H9 (cell line): Measurements from ENCODE around the gene BBX. TPM values are rescaled to one million over a fixed set of nuclear protein-coding genes. Genes with fewer than 3 reads are reported as not detected.

Experiments used
- DNase-seq: peaks from one replicate; pipeline ENCODE4 v3.0.0-alpha.2; 2017
- H2AFZ ChIP-seq: one replicate; pipeline ENCODE4 v1.6.1; 2013; ENCODE audit warnings: mild to moderate bottlenecking, low read length, control low read depth, moderate library complexity
- H2AK5ac ChIP-seq: 2 replicates; pipeline ENCODE4 v1.6.1; 2013; ENCODE audit warnings: low read length, control low read depth, mixed read lengths; ENCODE audit not compliant: insufficient read length
- H2BK120ac ChIP-seq: one replicate; pipeline ENCODE4 v1.6.1; 2013; ENCODE audit warnings: low read depth, mild to moderate bottlenecking, low read length, control low read depth, inconsistent platforms; ENCODE audit not compliant: poor library complexity, severe bottlenecking
- H2BK12ac ChIP-seq: 2 replicates; pipeline ENCODE4 v1.6.1; 2013; ENCODE audit warnings: low read length, control low read depth, mixed read lengths, low read depth; ENCODE audit not compliant: insufficient read length
- H2BK15ac ChIP-seq: 2 replicates; pipeline ENCODE4 v1.6.1; 2013; ENCODE audit warnings: low read depth, low read length, control low read depth
- H2BK20ac ChIP-seq: one replicate; pipeline ENCODE4 v1.6.1; 2013; ENCODE audit warnings: low read depth, mild to moderate bottlenecking, low read length, control low read depth, inconsistent platforms; ENCODE audit not compliant: poor library complexity, severe bottlenecking
- H2BK5ac ChIP-seq: 2 replicates; pipeline ENCODE4 v1.6.1; 2013; ENCODE audit warnings: low read length, control low read depth, mixed read lengths; ENCODE audit not compliant: insufficient read length
- H3K14ac ChIP-seq: 2 replicates; pipeline ENCODE4 v1.6.1; 2013; ENCODE audit warnings: low read length, control low read depth; ENCODE audit not compliant: insufficient read depth
- H3K18ac ChIP-seq: 2 replicates; pipeline ENCODE4 v1.6.1; 2013; ENCODE audit warnings: low read depth, mild to moderate bottlenecking, mixed read lengths, low read length, control low read depth; ENCODE audit not compliant: insufficient read length
- H3K23ac ChIP-seq: 2 replicates; pipeline ENCODE4 v1.6.1; 2013; ENCODE audit warnings: low read length, control low read depth, mixed read lengths, low read depth; ENCODE audit not compliant: insufficient read length
- H3K23me2 ChIP-seq: 2 replicates; pipeline ENCODE4 v1.6.1; 2013; ENCODE audit warnings: low read depth, mild to moderate bottlenecking, mixed read lengths, low read length, control low read depth; ENCODE audit not compliant: insufficient read length, poor library complexity, severe bottlenecking
- H3K27ac ChIP-seq: 2 replicates; pipeline ENCODE4 v1.5.1; 2013; ENCODE audit warnings: low read length, control low read depth, mixed read lengths, low read depth; ENCODE audit not compliant: insufficient read length
- H3K27me3 ChIP-seq: 2 replicates; pipeline ENCODE4 v1.6.1; 2013; ENCODE audit warnings: low read length, control low read depth, inconsistent platforms; ENCODE audit not compliant: insufficient read depth
- H3K4ac ChIP-seq: 2 replicates; pipeline ENCODE4 v1.6.1; 2013; ENCODE audit warnings: low read depth, mild to moderate bottlenecking, control low read depth, inconsistent platforms, low read length, moderate library complexity
- H3K4me1 ChIP-seq: 2 replicates; pipeline ENCODE4 v1.6.1; 2013; ENCODE audit warnings: low read length, control low read depth, inconsistent platforms; ENCODE audit not compliant: insufficient read depth
- H3K4me2 ChIP-seq: 2 replicates; pipeline ENCODE4 v1.6.1; 2013; ENCODE audit warnings: low read length, control low read depth, mixed read lengths; ENCODE audit not compliant: insufficient read length, insufficient read depth
- H3K56ac ChIP-seq: 2 replicates; pipeline ENCODE4 v1.6.1; 2013; ENCODE audit warnings: low read depth, mild to moderate bottlenecking, mixed read lengths, low read length, control low read depth; ENCODE audit not compliant: insufficient read length
- H3K79me1 ChIP-seq: 2 replicates; pipeline ENCODE4 v1.6.1; 2013; ENCODE audit warnings: low read depth, mild to moderate bottlenecking, moderate library complexity, low read length, control low read depth, inconsistent platforms; ENCODE audit not compliant: insufficient read depth, poor library complexity, severe bottlenecking
- H3K79me2 ChIP-seq: 2 replicates; pipeline ENCODE4 v1.6.1; 2013; ENCODE audit warnings: low read length, control low read depth, inconsistent platforms; ENCODE audit not compliant: insufficient read depth
- H3K9ac ChIP-seq: 2 replicates; pipeline ENCODE4 v1.6.1; 2013; ENCODE audit warnings: low read length, control low read depth, mixed read lengths; ENCODE audit not compliant: insufficient read length; ENCODE audit errors: extremely low read depth
- H3K9me3 ChIP-seq: one replicate; pipeline ENCODE4 v1.6.1; 2013; ENCODE audit warnings: low read depth, low read length, inconsistent platforms; ENCODE audit not compliant: control insufficient read depth
- H3T11ph ChIP-seq: one replicate; pipeline ENCODE4 v1.6.1; 2013; ENCODE audit warnings: mild to moderate bottlenecking, low read length, control low read depth, inconsistent platforms
- H4K20me1 ChIP-seq: one replicate; pipeline ENCODE4 v1.6.1; 2013; ENCODE audit not compliant: control insufficient read depth, insufficient read length, insufficient read depth
- H4K5ac ChIP-seq: 2 replicates; pipeline ENCODE4 v1.6.1; 2013; ENCODE audit warnings: low read depth, mild to moderate bottlenecking, mixed read lengths, low read length, control low read depth; ENCODE audit not compliant: insufficient read length
- H4K8ac ChIP-seq: replicated peaks from 2 replicates; pipeline ENCODE4 v1.6.1; 2013; ENCODE audit warnings: low read length, control low read depth, mixed read lengths, low read depth; ENCODE audit not compliant: insufficient read length
- H4K91ac ChIP-seq: 2 replicates; pipeline ENCODE4 v1.6.1; 2013; ENCODE audit warnings: low read depth, mild to moderate bottlenecking, moderate library complexity, mixed read lengths, low read length, control low read depth; ENCODE audit not compliant: insufficient read length
- H3K27ac Mint-ChIP-seq, 3 experiments: 2 replicates in 2 of 3; 3 replicates in 1 of 3; pipeline ENCODE4 v1.8.0; 2020 to 2021; ENCODE audit warnings: mixed read lengths in 3 of 3, mild to moderate bottlenecking in 1 of 3, moderate library complexity in 1 of 3
- H3K27me3 Mint-ChIP-seq: 2 replicates; pipeline ENCODE4 v1.8.0; 2021; ENCODE audit warnings: low read depth, mild to moderate bottlenecking, moderate library complexity, mixed read lengths
- H3K36me3 Mint-ChIP-seq, 3 experiments: 2 replicates in 2 of 3; 3 replicates in 1 of 3; pipeline ENCODE4 v1.8.0; 2020 to 2021; ENCODE audit warnings: low read depth in 3 of 3, mixed read lengths in 3 of 3; ENCODE audit not compliant: insufficient read depth in 1 of 3
- H3K4me1 Mint-ChIP-seq, 2 experiments: 2 replicates each; pipeline ENCODE4 v1.8.0; 2020; ENCODE audit warnings: mixed read lengths in 2 of 2
- H3K4me3 Mint-ChIP-seq, 2 experiments: 2 replicates in 1 of 2; 3 replicates in 1 of 2; pipeline ENCODE4 v1.8.0; 2020 to 2021; ENCODE audit warnings: mild to moderate bottlenecking in 2 of 2, mixed read lengths in 2 of 2, moderate library complexity in 1 of 2
- H3K9me3 Mint-ChIP-seq, 2 experiments: 2 replicates in 1 of 2; 3 replicates in 1 of 2; pipeline ENCODE4 v1.8.0; 2020; ENCODE audit warnings: mild to moderate bottlenecking in 2 of 2, mixed read lengths in 2 of 2, moderate library complexity in 1 of 2
- WGBS: extraction: QIAGEN DNeasy Blood & Tissue Kit; methylation state at CpG from one replicate; pipeline ENCODE4 v1.1.7; 2013; ENCODE audit warnings: missing lambda C conversion rate, low lambda C conversion rate, mixed read lengths; ENCODE audit not compliant: insufficient read length; ENCODE audit errors: extremely low coverage; 5-methylcytosine and 5-hydroxymethylcytosine counted together
- total RNA-seq: library from RNA; stranded (reverse); gene quantifications from 2 replicates; pipeline ENCODE4 v1.2.1, GENCODE V29; 2021
- TF ChIP-seq, protein P1 (sequence below): fragments of 200-600 bp; sonication (generic); conservative IDR thresholded peaks from 3 replicates; pipeline ENCODE4 v1.8.0; 2021; ENCODE audit warnings: antibody characterized with exemption, mild to moderate bottlenecking

Gene BBX
- total RNA-seq, 1 experiment from 2014 or later, result 34.8 TPM

DNA sequence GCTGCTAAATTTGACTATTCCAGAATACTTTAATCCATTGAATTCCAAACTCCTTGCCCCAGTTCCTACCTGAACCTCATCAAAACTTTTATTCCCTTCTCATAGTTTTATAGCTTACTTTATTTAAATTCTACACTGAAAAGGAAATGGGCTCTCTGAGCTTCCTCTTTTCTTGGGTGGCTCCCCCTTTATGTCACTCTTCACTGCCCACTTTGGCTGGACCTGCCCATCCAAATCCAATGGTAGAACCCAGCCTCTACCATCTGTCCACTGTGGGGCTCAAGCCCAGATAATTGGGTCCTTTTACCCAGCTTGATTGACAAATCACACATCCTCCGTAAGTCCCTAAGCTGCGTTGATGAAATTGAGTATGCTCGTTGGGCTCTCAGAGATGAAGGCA lies 216.5 kb downstream of the BBX start:
- Histone ChIP-seq H3K9ac (no peak overlapping the region), H3K23ac (no peak overlapping the region), H2AK5ac (no peak overlapping the region), H4K91ac (no peak overlapping the region), H3K79me2 (no peaks in the 10 kb centered on the region), H2BK12ac (no peak overlapping the region), H3K4me2 (no peak overlapping the region), H3K4ac (no peak overlapping the region), H3T11ph (no peak overlapping the region), H2BK5ac (no peak overlapping the region), H2BK20ac (no peak overlapping the region), H3K27ac (no peak overlapping the region), H3K56ac (no peak overlapping the region), H4K8ac (no peak overlapping the region), H3K4me1 (no peaks in the 10 kb centered on the region), H3K27me3 (no peaks in the 10 kb centered on the region), H2BK15ac (no peak overlapping the region), H3K18ac (no peak overlapping the region), H4K5ac (no peak overlapping the region), H3K79me1 (no peaks in the 10 kb centered on the region), H3K9me3 (no peaks in the 10 kb centered on the region), H3K23me2 (no peaks in the 10 kb centered on the region), H2BK120ac (no peak overlapping the region), H4K20me1 (no peaks in the 10 kb centered on the region), H3K14ac (no peak overlapping the region), H2AFZ (no peak overlapping the region)
- no peak overlapping the region for H3K4me3 Mint-ChIP-seq
- no peaks in the 10 kb centered on the region for H3K27me3 Mint-ChIP-seq
- peaks cover 0 to 2% (median 0%) of the 10 kb centered on the region in 3 experiments; a peak in 2 of 7 replicates for H3K36me3 Mint-ChIP-seq
- TF ChIP-seq, protein P1, sequence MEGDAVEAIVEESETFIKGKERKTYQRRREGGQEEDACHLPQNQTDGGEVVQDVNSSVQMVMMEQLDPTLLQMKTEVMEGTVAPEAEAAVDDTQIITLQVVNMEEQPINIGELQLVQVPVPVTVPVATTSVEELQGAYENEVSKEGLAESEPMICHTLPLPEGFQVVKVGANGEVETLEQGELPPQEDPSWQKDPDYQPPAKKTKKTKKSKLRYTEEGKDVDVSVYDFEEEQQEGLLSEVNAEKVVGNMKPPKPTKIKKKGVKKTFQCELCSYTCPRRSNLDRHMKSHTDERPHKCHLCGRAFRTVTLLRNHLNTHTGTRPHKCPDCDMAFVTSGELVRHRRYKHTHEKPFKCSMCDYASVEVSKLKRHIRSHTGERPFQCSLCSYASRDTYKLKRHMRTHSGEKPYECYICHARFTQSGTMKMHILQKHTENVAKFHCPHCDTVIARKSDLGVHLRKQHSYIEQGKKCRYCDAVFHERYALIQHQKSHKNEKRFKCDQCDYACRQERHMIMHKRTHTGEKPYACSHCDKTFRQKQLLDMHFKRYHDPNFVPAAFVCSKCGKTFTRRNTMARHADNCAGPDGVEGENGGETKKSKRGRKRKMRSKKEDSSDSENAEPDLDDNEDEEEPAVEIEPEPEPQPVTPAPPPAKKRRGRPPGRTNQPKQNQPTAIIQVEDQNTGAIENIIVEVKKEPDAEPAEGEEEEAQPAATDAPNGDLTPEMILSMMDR, result no peak
- DNase-seq, result no peak
- no CpG with 5 or more reads among the region's 3 CpGs for WGBS
- H3K4me1 Mint-ChIP-seq, result peaks cover 4 to 5% of the 10 kb centered on the region in 2 experiments
- H3K27ac Mint-ChIP-seq, result no peak overlapping the region
- H3K9me3 Mint-ChIP-seq, result no peaks in the 10 kb centered on the region
